GM18517 (cell line): ENCODE data around the gene C8B.

Source experiments
- ATAC-seq: cut with Tn5 transposase; IDR thresholded peaks from one replicate; pipeline ENCODE4 v1.9.1; 2021; ENCODE audit warnings: mild to moderate bottlenecking, moderate library complexity; ENCODE audit not compliant: unreplicated experiment

The C8B gene

GRCh38 chr1:56972976-56973375 lies 7.2 kb upstream of the C8B start:
- no peak for ATAC-seq

GRCh38 chr1:56970280-56970679 lies 4.5 kb upstream of the C8B start:
- ATAC-seq = no peak

GRCh38 chr1:56968878-56969495 lies 3.2 kb upstream of the C8B start:
- no peak for ATAC-seq

- no peak for ATAC-seq
These were observed 2.4 kb upstream of the C8B start for GRCh38 chr1:56967900-56968832.

- ATAC-seq = no peak
These were observed 1.5 kb upstream of the C8B start for GRCh38 chr1:56967355-56967754.

GRCh38 chr1:56966698-56966999 lies 834 bp upstream of the C8B start:
- no peak for ATAC-seq

- ATAC-seq = no peak
These were observed 624 bp downstream of the C8B start for GRCh38 chr1:56965191-56965590.

- ATAC-seq = no peak
These were observed 1.3 kb downstream of the C8B start for GRCh38 chr1:56964349-56965017.

GRCh38 chr1:56963667-56964066 lies 2.1 kb downstream of the C8B start:
- no peak for ATAC-seq

- no peak for ATAC-seq
These were observed 4.4 kb downstream of the C8B start for GRCh38 chr1:56961426-56961825.

- no peak for ATAC-seq
These were observed 7.3 kb downstream of the C8B start for GRCh38 chr1:56958526-56958925.

- no peak for ATAC-seq
These were observed 7.9 kb downstream of the C8B start for GRCh38 chr1:56957931-56958330.

GRCh38 chr1:56954664-56955063 lies 11.2 kb downstream of the C8B start:
- ATAC-seq = no peak

GRCh38 chr1:56953386-56953785 lies 12.4 kb downstream of the C8B start:
- ATAC-seq = no peak

GRCh38 chr1:56952501-56952900 lies 13.3 kb downstream of the C8B start:
- no peak for ATAC-seq

GRCh38 chr1:56948403-56949023 lies 17.3 kb downstream of the C8B start:
- ATAC-seq = no peak

GRCh38 chr1:56940039-56940438 lies 25.8 kb downstream of the C8B start:
- no peak for ATAC-seq

- no peak for ATAC-seq
These were observed 26.6 kb downstream of the C8B start for GRCh38 chr1:56939209-56939608.

- no peak for ATAC-seq
These were observed 27.2 kb downstream of the C8B start for GRCh38 chr1:56938646-56939045.

GRCh38 chr1:56934430-56935060 lies 31.3 kb downstream of the C8B start:
- no peak for ATAC-seq

- no peak for ATAC-seq
These were observed 32.2 kb downstream of the C8B start for GRCh38 chr1:56933606-56934005.
